Activated T-cell treated with anti-CD3 and anti-CD28 coated beads for 4 hours (primary cell): ENCODE measurements around the gene YTHDC1.
"Not testable (repeated sequence)": the region's sequence is repeated elsewhere in the genome, so short reads cannot be mapped to it uniquely, and the experiment has no call there.

Source experiments
- DNase-seq: peaks from one replicate; pipeline ENCODE4 v3.0.0-alpha.2; 2020

The YTHDC1 gene

DNA sequence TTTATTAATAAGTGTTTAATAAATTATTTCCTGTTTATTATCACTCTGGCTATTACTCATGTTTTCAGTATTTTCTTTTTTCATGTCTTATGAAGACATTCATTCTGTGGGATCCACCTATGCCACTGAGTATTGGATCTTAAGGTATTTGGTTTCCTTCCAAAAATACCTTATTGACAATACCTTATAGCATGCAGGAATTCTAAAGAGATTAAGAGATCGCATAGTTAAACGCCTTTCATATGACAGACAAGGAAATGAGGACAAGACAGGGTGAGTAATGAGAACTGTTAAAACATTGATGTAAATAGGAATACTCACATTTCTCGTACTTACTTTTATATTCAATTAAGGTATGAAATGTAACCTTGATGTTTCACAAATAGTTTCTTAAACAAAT is 66.2 kb downstream of the YTHDC1 start:
- no peak for DNase-seq

DNA sequence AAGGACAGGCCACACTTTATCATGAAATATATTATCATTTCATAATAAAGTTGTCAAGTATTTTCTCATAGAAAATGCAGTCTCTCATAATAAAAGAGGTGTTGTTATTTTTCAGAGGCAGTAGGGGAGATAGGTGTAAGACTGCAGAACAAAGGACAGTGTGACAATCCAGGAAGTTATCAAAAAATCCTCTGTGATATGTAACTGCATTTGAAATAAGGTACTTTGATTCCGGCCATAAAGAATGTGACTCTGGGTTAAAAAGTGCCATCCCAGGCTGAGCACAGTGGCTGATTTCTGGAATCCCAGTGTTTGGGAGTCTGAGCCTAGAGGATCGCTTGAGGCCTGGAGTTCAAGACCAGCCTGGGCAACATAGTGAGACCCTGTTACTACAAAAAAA is 66.8 kb downstream of the YTHDC1 start:
- DNase-seq, result no peak

DNA sequence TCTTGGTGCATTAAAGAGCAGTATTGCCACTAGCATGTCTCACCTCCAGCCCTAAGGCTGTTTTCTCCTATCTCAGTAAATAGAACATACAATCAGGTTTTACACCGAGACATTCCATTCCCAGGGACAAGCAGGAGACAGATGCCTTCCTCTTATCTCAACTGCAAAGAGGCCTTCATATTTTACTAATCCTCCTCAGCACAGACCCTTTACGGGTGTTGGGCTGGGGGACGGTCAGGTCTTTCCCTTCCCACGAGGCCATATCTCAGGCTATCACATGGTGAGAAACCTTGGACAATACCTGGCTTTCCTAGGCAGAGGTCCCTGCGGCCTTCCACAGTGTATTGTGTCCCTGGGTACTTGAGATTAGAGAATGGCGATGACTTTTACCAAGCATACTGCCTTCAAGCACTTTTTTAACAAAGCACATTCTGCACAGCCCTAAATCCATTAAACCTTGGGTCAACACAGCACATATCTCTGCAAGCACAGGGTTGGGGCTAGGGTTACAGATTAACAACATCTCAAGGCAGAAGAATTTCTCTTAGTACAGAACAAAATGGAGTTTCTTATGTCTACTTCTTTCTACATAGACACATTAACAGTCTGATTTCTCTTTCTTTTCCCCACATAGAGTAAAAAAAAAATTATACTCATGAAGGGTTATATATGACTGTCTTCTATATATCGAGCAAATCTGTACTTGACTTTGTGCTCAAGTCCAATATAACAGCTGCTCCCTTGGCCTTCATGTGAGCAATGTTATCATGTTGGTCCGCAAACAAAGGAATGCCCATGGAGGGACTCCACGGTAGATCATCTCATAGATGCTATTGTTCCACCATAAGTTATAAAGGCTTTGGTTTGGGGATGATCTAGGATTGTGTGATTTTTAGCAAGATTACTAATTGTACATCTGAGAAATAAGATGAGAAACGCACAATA is 67.8 kb downstream of the YTHDC1 start:
- not testable (repeated sequence) for DNase-seq

DNA sequence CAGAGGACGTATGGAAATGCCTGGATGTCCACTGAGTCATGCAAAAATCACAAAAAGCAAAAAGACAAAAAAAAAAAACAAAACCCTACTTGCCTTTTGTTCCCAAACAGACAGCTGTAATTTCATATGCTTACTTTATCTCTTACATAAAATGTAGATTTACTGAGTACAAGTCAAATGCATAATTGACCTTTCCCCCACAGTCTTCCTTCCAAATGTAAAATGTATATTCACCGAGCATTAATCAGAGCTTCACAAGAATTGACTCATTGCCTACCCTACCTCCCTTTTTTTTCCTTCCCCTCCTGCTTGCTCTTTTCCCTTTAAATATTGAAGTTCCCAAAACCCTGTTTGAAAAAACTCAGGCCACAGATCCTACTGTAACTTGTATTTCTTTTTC is 71.9 kb downstream of the YTHDC1 start:
- DNase-seq, result no peak

DNA sequence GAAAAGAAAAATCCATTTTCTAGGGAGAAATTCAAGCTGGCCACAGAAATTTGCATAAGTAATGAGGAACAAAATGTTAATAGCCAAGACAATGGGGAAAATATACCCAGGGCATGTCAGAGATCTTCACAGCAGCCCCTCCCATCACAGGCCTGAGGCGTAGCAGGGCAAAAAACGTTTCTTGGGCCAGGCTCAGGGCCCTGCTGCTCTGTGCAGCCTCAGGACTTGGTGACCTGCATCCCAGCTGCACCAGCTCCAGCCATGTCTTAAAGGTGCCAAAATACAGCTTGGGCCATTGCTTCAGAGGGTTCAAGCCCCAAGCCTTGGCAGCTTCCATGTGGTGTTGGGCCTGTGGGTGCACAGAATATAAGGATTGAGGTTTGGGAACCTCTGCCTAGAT is 72.3 kb downstream of the YTHDC1 start:
- DNase-seq, result no peak

DNA sequence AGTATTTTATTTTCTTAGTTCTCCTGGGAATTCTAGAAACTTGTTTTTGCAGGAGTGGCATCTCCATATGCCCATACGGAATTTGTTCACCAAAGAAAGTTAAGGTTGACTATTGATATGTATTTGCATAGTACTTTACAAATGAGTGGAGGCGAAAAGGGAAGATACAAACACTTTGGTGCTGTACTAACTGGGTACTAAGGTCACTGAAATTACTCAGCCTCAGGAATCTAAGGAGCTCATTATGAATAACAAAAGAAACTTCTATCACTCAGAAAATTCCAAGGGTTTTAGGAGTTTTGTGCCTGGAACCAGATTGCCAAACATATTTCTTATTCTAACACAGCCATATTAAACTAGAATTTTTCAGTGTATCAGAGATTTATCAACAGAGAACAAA is 77.0 kb downstream of the YTHDC1 start:
- no peak for DNase-seq

DNA sequence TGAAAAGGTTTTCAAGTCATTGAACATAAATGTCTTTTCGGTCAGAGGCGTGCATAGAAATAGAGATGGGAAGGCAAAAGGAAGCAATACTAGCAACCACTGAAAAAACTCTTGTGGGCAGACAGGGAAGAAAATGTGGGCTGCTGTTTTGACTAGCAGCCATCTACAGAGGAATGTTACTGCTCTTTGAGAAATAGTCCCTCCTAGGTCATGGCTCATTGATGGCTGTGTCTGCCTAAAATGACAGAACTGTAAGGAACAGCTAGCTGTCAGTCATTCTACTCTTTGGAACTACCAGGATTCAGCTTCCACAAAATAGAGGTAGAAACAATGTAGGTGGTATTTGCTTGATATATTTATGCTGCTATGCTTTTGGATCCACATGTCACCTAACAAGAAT is 77.5 kb downstream of the YTHDC1 start:
- DNase-seq, result no peak

DNA sequence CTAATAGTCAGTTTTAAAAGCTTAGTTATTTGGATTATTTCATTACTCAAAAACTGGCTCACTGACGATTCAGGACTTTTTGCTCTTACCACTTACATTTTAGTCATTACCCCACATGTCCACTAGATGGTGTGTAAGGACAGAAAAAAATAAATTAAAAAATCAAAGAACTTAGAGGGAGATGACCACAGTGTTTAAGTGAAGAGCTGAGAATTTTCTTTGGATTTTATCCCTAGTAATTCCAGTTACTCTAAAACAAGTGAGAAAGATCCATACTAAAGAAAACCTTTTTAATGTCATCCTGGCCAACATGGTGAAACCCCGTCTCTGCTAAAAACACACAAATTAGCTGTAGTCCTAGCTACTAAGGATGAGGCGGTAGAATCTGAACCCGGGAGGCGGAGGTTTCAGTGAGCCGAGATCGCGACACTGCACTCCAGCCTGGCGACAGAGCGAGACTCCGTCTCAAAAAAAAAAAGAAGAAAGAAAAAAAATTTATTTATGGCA is 78.0 kb downstream of the YTHDC1 start:
- DNase-seq, result no peak

DNA sequence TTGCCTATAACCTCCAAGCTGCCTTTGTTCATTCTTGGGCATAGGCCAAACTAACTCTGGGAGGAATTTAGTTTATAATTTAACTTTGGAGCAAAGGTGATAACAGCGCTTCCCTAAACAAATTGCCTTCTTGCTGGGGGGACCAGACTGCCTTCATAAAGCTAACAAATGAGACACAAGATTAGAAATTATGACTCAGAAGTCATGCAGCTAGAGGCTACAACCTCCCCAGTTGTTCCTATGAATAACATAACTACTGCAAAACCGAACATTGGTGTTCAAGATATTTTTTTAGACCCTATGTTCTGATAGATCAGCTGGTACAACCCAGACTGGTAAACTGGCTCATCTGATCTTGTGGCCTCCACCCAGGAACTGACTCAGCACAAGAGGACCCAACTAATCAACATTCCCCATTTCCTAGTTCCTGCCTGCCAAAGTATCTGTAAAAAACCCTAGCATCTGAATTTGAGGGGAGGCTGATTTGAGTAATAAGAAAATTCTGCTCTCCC is 82.4 kb downstream of the YTHDC1 start:
- no peak for DNase-seq

DNA sequence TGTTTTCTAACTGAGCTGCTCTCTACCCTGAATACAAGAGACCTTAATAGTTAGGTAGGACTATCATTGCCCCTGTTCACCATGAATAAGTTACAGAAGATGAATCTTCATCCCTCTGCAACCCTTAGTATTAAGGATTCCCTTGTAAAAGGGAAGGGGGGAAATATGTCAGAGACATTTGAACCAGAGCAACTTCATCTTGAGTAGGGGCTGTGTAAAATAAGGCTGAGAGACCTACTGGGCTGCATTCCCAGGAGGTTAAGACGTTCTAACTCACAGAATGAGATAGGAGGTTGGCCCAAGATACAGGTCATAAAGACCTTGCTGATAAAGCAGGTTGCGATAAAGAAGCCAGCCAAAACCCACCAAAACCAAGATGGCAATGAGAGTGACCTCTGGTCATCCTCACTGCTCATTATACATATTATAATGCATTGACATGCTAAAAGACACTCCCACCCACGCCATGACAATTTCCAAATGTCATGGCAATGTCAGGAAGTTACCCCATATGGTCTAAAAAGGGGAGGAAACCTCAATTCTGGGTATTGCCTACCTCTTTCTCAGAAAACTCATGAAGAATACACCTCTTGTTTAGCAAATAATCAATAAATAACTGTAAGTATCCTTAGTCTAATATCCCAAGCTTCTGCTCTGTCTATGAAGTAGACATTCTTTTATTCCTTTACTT is 84.9 kb downstream of the YTHDC1 start:
- no peak for DNase-seq
